Astrocyte of the spinal cord (primary cell): Measurements from ENCODE around the gene MYCBPAP.
A peak's percentile ranks its signal among the peaks of the same experiment; 100 is the strongest.

Source experiments
- DNase-seq: peaks from one replicate; pipeline ENCODE4 v3.0.0; 2011; ENCODE audit warnings: low read depth, low spot score
- H3K4me3 ChIP-seq: 2 replicates; pipeline ENCODE4 v1.5.1; 2011; ENCODE audit warnings: low read depth, mild to moderate bottlenecking, low read length, moderate library complexity
- in situ Hi-C: cut with HindIII; loops from 2 replicates; pipeline ENCODE4 v1.10.0; 2017; ENCODE audit warnings: low sequenced_read_pairs
- TF ChIP-seq, protein P1 (sequence below): IDR thresholded peaks from 2 replicates; pipeline ENCODE4 v1.5.1; 2012; ENCODE audit warnings: low read depth, mild to moderate bottlenecking, low read length, inconsistent platforms

MYCBPAP gene

DNA sequence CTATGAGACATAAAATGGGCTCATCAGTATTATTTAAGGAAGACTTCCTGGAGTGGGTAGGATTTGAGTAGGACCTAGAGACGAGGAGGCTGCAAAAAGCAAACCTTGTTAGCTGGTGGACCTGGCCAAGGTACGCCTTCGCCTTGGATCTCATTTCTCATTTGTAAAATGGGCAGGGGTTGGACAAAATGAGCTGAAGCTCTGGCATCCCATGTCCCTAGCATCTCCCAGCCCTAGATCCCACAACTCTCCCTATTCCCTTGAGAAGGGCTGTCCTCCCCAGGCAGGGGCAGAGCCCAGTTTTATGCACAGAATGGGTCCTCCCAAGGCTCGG lies 38.4 kb downstream of the MYCBPAP start:
- no peak for DNase-seq
- in situ Hi-C loops: no loop called here
- TF ChIP-seq, protein P1, sequence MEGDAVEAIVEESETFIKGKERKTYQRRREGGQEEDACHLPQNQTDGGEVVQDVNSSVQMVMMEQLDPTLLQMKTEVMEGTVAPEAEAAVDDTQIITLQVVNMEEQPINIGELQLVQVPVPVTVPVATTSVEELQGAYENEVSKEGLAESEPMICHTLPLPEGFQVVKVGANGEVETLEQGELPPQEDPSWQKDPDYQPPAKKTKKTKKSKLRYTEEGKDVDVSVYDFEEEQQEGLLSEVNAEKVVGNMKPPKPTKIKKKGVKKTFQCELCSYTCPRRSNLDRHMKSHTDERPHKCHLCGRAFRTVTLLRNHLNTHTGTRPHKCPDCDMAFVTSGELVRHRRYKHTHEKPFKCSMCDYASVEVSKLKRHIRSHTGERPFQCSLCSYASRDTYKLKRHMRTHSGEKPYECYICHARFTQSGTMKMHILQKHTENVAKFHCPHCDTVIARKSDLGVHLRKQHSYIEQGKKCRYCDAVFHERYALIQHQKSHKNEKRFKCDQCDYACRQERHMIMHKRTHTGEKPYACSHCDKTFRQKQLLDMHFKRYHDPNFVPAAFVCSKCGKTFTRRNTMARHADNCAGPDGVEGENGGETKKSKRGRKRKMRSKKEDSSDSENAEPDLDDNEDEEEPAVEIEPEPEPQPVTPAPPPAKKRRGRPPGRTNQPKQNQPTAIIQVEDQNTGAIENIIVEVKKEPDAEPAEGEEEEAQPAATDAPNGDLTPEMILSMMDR: no peak
- H3K4me3 ChIP-seq: no peak overlapping the region

DNA sequence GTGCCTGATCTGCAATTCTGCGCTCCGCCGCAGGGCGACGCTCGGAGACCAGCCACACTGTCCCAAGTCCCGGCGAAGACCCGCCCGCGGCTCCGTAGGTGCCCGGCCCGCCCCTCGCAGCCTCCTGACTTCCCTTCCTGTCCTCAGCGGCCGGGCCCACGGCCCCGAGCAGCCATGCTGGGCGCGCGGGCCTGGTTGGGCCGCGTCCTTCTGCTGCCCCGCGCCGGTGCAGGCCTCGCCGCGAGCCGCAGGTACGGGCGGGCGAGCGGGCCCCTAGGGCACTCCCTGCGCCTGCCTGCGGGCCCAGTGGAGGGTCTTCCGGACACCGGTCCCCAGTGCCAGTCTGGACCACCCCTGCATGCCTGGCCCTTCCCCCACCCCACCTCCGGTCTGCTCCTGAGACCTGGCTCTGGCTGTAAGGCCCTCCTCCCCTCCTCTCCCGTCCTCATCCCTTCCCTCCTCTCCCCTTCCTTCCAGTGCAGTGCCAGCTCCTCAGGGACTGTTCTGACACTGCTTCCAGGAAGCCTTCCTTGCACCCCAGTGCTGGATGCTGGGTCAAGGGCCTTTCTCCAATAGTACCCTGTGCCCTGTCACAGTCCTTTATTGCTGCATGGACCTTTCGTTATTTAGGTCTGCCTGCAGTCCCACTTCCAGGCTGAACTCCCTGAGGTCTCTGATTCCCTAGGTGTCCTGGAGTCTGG lies 38.9 kb downstream of the MYCBPAP start, which contains the start of gene SPATA20:
SPATA20 (plus strand) TSS at position 140 of the 701 bp plus-strand sequence; CDS start at position 175, 35 bp downstream.
- peak within 1 kb of the TSS; percentile 55 for H3K4me3 ChIP-seq
- in situ Hi-C loops: no loop called here
- TF ChIP-seq, protein P1: peak; percentile 97
- peak; percentile 89 for DNase-seq

DNA sequence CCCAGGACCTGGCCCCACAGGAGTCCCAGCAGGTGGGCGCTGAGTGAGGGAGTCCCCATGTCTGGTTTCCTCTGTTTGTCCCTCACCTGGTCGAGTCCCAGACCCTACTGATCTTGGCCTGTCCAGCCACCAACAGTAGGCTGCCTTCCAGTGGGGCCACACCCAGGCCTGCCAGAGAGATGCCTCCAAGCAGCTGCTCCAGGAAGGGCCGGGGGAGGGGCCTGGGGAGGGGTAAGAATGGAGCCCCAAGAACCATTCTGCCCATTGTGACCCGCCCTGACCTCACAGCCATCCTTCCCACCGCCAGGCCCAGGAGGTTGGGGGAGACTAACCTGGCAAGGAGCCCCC lies 39.5 kb downstream of the MYCBPAP start:
- DNase-seq: no peak
- TF ChIP-seq, protein P1: no peak
- in situ Hi-C loops: no loop called here
- H3K4me3 ChIP-seq: peak overlapping the region; percentile 55

DNA sequence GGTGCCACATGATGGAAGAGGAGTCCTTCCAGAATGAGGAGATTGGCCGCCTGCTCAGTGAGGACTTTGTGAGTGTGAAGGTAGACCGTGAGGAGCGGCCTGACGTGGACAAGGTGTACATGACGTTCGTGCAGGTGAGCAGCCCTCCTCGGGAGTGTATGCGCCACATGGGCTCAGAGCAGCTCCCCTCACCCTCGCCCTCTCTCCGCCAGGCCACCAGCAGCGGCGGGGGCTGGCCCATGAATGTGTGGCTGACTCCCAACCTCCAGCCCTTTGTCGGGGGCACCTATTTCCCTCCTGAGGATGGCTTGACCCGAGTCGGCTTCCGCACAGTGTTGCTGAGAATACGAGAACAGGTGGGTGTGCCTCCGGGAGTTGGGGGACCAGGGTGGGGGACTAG lies 40.6 kb downstream of the MYCBPAP start:
- in situ Hi-C loops: no loop called here
- no peak for DNase-seq
- TF ChIP-seq, protein P1: no peak
- H3K4me3 ChIP-seq: no peak overlapping the region

DNA sequence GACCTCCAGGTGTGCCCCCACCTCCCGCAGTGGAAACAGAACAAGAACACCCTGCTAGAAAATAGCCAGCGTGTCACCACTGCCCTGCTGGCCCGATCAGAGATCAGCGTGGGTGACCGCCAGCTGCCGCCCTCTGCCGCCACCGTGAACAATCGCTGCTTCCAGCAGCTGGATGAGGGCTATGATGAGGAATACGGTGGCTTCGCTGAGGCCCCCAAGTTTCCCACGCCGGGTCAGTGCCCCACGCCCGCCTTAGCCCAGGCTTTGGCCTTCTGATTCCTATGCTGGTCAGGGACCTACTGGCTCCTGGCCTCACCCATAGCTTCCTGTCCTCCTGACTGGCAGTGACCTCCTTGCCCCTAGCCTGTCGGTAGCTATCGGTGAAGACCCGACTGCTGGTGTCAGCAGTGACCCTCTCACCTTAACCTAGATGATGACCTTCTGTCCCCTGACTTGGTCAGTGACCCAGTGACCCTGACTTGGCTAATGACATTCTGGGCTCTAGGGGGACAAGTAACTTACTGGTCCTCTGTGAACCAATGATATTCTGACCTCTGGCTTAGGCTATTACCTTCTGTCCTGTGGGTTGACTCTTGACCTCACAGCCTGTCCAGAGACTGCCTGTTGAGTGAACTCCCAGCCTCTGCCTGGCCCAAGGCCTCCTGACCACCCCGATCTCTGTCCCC lies 41.2 kb downstream of the MYCBPAP start:
- in situ Hi-C loops: no loop called here
- DNase-seq: no peak
- no peak overlapping the region for H3K4me3 ChIP-seq
- TF ChIP-seq, protein P1: no peak

- H3K4me3 ChIP-seq: no peak overlapping the region
- no peak for DNase-seq
- in situ Hi-C loops: no loop called here
- TF ChIP-seq, protein P1: no peak
Observed at GRCh38 chr17:50549969-50550368, 41.7 kb downstream of the MYCBPAP start.
